ENCODE data around the gene CCER1. TPM values are rescaled to one million over a fixed set of nuclear protein-coding genes. Genes with fewer than 3 reads are reported as not detected.

Gene CCER1
- polyA plus RNA-seq, 1 of the 3 experiments (the other 2 are of a cell fraction), result not detected

- TF ChIP-seq, protein P1, sequence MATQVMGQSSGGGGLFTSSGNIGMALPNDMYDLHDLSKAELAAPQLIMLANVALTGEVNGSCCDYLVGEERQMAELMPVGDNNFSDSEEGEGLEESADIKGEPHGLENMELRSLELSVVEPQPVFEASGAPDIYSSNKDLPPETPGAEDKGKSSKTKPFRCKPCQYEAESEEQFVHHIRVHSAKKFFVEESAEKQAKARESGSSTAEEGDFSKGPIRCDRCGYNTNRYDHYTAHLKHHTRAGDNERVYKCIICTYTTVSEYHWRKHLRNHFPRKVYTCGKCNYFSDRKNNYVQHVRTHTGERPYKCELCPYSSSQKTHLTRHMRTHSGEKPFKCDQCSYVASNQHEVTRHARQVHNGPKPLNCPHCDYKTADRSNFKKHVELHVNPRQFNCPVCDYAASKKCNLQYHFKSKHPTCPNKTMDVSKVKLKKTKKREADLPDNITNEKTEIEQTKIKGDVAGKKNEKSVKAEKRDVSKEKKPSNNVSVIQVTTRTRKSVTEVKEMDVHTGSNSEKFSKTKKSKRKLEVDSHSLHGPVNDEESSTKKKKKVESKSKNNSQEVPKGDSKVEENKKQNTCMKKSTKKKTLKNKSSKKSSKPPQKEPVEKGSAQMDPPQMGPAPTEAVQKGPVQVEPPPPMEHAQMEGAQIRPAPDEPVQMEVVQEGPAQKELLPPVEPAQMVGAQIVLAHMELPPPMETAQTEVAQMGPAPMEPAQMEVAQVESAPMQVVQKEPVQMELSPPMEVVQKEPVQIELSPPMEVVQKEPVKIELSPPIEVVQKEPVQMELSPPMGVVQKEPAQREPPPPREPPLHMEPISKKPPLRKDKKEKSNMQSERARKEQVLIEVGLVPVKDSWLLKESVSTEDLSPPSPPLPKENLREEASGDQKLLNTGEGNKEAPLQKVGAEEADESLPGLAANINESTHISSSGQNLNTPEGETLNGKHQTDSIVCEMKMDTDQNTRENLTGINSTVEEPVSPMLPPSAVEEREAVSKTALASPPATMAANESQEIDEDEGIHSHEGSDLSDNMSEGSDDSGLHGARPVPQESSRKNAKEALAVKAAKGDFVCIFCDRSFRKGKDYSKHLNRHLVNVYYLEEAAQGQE (IDR thresholded peaks at IDR 0.05; ENCODE audit: low read depth, low read length), result no peak
- TF ChIP-seq CTCF (IDR thresholded peaks at IDR 0.05) (peak; percentile 79), NRF1 (IDR thresholded peaks at IDR 0.05; ENCODE audit: low read depth, low read length) (no peak), SMC3 (IDR thresholded peaks at IDR 0.05; ENCODE audit: low read depth, low read length) (peak; percentile 37), NFIC (IDR thresholded peaks at IDR 0.05; ENCODE audit: borderline replicate concordance) (no peak), RAD21 (IDR thresholded peaks at IDR 0.05; ENCODE audit: low read length) (peak; percentile 61), USF1 (IDR thresholded peaks at IDR 0.05; ENCODE audit: borderline replicate concordance, low read depth) (no peak), EP300 (IDR thresholded peaks at IDR 0.05; ENCODE audit: borderline replicate concordance in 1 of 2, low read depth in 1 of 2, low read length in 1 of 2) (no peak), PBX3 (IDR thresholded peaks at IDR 0.05) (no peak), FOXM1 (IDR thresholded peaks at IDR 0.05; ENCODE audit: low read depth) (no peak), RCOR1 (IDR thresholded peaks at IDR 0.05; ENCODE audit: low read length) (no peak)
- TF ChIP-seq, protein P2, sequence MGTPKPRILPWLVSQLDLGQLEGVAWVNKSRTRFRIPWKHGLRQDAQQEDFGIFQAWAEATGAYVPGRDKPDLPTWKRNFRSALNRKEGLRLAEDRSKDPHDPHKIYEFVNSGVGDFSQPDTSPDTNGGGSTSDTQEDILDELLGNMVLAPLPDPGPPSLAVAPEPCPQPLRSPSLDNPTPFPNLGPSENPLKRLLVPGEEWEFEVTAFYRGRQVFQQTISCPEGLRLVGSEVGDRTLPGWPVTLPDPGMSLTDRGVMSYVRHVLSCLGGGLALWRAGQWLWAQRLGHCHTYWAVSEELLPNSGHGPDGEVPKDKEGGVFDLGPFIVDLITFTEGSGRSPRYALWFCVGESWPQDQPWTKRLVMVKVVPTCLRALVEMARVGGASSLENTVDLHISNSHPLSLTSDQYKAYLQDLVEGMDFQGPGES (IDR thresholded peaks at IDR 0.05; ENCODE audit: low read depth, low read length), result no peak
- Histone ChIP-seq H3K4me3 (ENCODE audit: low read depth in 2 of 2, low read length in 1 of 2) (no peak overlapping the region), H3K36me3 (replicated peaks in 1 of 2; ENCODE audit: control insufficient read depth in 1 of 2, insufficient read depth in 2 of 2, low read length in 1 of 2) (no peaks in the 10 kb centered on the region), H3K27ac (ENCODE audit: low read depth in 2 of 2, low read length in 1 of 2) (no peak overlapping the region), H3K9me2 (no peaks in the 10 kb centered on the region), H3K27me3 (ENCODE audit: insufficient read depth) (no peaks in the 10 kb centered on the region), H3F3A (replicated peaks; ENCODE audit: insufficient read depth) (no peaks in the 10 kb centered on the region), H4K20me1 (ENCODE audit: insufficient read depth) (no peaks in the 10 kb centered on the region), H3K9ac (no peak overlapping the region), H2AFZ (ENCODE audit: low read depth) (no peak overlapping the region), H3K79me2 (ENCODE audit: insufficient read depth) (no peaks in the 10 kb centered on the region), H3K4me1 (ENCODE audit: control insufficient read depth in 1 of 2, insufficient read depth in 2 of 2, low read depth in 1 of 2, low read length in 1 of 2) (no peaks in the 10 kb centered on the region), H3K9me3 (no peaks in the 10 kb centered on the region), H3K4me2 (no peak overlapping the region)
- 13% methylated on average over 1 of the region's 1 CpG for WGBS (ENCODE audit: low lambda C conversion rate)
- DNase-seq, result peak; percentile 20
- ChIA-PET POLR2A (no interaction called here), CTCF (interaction anchor here (0.6 to 3.9 kb wide), 23 partner anchors 10 to 1402 kb away, joined by 3 to 39 read pairs (median 4); partner anchors contain the start of gene CCER1)
Measured at GRCh38 chr12:90945070-90945649, 9.8 kb downstream of the CCER1 start.

All from SK-N-SH (cell line).